ENCODE results near the gene FBXO44.

DNA sequence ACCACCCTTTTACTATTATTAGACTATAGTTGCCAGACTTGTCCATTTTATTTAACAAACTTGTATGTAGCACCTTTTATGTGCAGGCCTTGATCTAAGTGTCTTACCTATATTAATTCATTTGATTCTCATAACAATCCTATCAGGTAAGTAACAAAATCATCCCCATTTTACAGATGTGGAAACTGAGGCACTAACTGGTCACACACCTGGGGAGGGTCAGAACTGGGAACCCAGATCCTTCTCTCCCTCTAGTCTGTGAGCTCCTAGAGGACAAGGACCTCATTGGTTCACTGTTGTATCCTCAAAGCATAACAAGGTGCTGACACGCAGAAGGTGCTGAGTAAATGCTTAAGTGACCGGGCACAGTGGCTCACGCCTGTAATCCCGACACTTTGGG lies 15.3 kb upstream of the FBXO44 start:
- TF ChIP-seq, protein P1, sequence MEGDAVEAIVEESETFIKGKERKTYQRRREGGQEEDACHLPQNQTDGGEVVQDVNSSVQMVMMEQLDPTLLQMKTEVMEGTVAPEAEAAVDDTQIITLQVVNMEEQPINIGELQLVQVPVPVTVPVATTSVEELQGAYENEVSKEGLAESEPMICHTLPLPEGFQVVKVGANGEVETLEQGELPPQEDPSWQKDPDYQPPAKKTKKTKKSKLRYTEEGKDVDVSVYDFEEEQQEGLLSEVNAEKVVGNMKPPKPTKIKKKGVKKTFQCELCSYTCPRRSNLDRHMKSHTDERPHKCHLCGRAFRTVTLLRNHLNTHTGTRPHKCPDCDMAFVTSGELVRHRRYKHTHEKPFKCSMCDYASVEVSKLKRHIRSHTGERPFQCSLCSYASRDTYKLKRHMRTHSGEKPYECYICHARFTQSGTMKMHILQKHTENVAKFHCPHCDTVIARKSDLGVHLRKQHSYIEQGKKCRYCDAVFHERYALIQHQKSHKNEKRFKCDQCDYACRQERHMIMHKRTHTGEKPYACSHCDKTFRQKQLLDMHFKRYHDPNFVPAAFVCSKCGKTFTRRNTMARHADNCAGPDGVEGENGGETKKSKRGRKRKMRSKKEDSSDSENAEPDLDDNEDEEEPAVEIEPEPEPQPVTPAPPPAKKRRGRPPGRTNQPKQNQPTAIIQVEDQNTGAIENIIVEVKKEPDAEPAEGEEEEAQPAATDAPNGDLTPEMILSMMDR (IDR thresholded peaks at IDR 0.05), result no peak
- TF ChIP-seq POLR2A (IDR thresholded peaks at IDR 0.05), result no peak

All from adrenal gland (tissue), 5 donors.